Measurements from ENCODE around the gene ALG14.

DNA sequence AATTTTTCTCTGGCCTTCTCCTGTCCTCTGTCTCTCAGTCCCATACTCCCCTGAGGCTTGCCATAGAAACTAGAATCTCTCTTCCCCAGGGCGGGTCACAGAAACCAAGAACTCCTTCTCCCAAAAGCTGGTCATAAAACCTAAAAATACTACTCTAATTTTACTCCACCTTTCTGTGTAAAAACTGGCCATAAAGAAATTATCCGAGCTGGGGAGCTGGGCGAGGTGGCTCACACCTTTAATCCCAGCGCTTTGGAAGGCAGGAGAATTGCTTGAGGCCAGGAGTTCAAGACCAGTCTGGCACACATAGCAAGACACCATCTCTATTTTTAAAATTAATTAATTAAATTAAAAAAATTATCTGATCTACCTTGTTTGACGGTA lies 3.0 kb downstream of the ALG14 start:
- TF ChIP-seq, protein P1, sequence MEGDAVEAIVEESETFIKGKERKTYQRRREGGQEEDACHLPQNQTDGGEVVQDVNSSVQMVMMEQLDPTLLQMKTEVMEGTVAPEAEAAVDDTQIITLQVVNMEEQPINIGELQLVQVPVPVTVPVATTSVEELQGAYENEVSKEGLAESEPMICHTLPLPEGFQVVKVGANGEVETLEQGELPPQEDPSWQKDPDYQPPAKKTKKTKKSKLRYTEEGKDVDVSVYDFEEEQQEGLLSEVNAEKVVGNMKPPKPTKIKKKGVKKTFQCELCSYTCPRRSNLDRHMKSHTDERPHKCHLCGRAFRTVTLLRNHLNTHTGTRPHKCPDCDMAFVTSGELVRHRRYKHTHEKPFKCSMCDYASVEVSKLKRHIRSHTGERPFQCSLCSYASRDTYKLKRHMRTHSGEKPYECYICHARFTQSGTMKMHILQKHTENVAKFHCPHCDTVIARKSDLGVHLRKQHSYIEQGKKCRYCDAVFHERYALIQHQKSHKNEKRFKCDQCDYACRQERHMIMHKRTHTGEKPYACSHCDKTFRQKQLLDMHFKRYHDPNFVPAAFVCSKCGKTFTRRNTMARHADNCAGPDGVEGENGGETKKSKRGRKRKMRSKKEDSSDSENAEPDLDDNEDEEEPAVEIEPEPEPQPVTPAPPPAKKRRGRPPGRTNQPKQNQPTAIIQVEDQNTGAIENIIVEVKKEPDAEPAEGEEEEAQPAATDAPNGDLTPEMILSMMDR (IDR thresholded peaks at IDR 0.05) = no peak
- TF ChIP-seq POLR2A (IDR thresholded peaks at IDR 0.05) = no peak
